Hepatocyte (in vitro differentiated cells): Measurements from ENCODE around the gene ANKRD36C.
"Not testable (repeated sequence)": the region's sequence is repeated elsewhere in the genome, so short reads cannot be mapped to it uniquely, and the experiment has no call there.

Experiments used
- CTCF ChIP-seq: fragments of 200-600 bp; sonication (generic); IDR thresholded peaks from 2 replicates; pipeline ENCODE4 v1.5.1; 2016; ENCODE audit warnings: antibody characterized with exemption, mild to moderate bottlenecking; ENCODE audit not compliant: poor library complexity
- EZH2phosphoT487 ChIP-seq: fragments of 200-600 bp; sonication (generic); IDR thresholded peaks from one replicate; pipeline ENCODE4 v1.6.1; 2018; ENCODE audit warnings: antibody characterized with exemption, mild to moderate bottlenecking, low read depth, moderate library complexity; ENCODE audit not compliant: unreplicated experiment, severe bottlenecking

GRCh38 chr2:96012792-96013264 lies 21.2 kb upstream of the ANKRD36C start:
- not testable (repeated sequence) for TF ChIP-seq CTCF, EZH2phosphoT487
